Spleen (tissue), 11 donors: Measurements from ENCODE around the gene RAMP1. TPM values are rescaled to one million over a fixed set of nuclear protein-coding genes. Genes with fewer than 3 reads are reported as not detected.

ENCODE experiments used
- DNase-seq: peaks from one replicate; pipeline ENCODE4 v3.0.0-alpha.2; 2020
- H3K27ac ChIP-seq, 8 donors: fragments of 200-600 bp; sonication (generic) in 7 of 8; 1 replicate in 4 of 8; 2 replicates in 4 of 8; pipeline versions ENCODE4 v1.5.0 to v1.8.0; 2016 to 2021; ENCODE audit warnings: inconsistent platforms in 4 of 8, mild to moderate bottlenecking in 4 of 8, moderate library complexity in 1 of 8
- H3K27me3 ChIP-seq, 7 donors: fragments of 200-600 bp; sonication (generic) in 6 of 7; replicated peaks in 1 of 7; 1 replicate in 4 of 7; 2 replicates in 3 of 7; pipeline versions ENCODE4 v1.5.0 to v1.8.0; 2016 to 2021; ENCODE audit warnings: inconsistent platforms in 3 of 7, mild to moderate bottlenecking in 1 of 7
- H3K36me3 ChIP-seq, 6 donors: fragments of 200-600 bp; sonication (generic) in 5 of 6; 1 replicate in 4 of 6; 2 replicates in 2 of 6; pipeline versions ENCODE4 v1.5.0 to v1.8.0; 2016 to 2021; ENCODE audit warnings: inconsistent platforms in 2 of 6
- H3K4me1 ChIP-seq, 6 donors: fragments of 200-600 bp; sonication (generic) in 5 of 6; 1 replicate in 3 of 6; 2 replicates in 3 of 6; pipeline versions ENCODE4 v1.5.0 to v1.8.0; 2016 to 2021; ENCODE audit warnings: inconsistent platforms in 3 of 6
- H3K4me3 ChIP-seq, 8 donors: fragments of 200-600 bp; sonication (generic) in 7 of 8; 1 replicate in 4 of 8; 2 replicates in 4 of 8; pipeline versions ENCODE4 v1.5.0 to v1.8.0; 2016 to 2021; ENCODE audit warnings: inconsistent platforms in 4 of 8, mild to moderate bottlenecking in 4 of 8, moderate library complexity in 2 of 8
- H3K9me3 ChIP-seq, 8 donors: fragments of 200-600 bp; sonication (generic) in 7 of 8; 1 replicate in 4 of 8; 2 replicates in 4 of 8; pipeline versions ENCODE4 v1.5.0 to v1.8.0; 2016 to 2021; ENCODE audit warnings: inconsistent platforms in 4 of 8
- CTCF ChIP-seq, 11 experiments: fragments of 200-600 bp in 7 of 11; fragments of 450-650 bp in 4 of 11; sonication (generic) in 4 of 11; IDR thresholded peaks in 8 of 11; conservative IDR thresholded peaks in 3 of 11; 1 replicate in 7 of 11; 2 replicates in 4 of 11; pipeline versions ENCODE4 v1.4.0 to v1.8.0; 2016 to 2021; ENCODE audit warnings: antibody characterized with exemption in 11 of 11, inconsistent platforms in 4 of 11, mild to moderate bottlenecking in 1 of 11
- POLR2A ChIP-seq, 3 donors: fragments of 450-650 bp; IDR thresholded peaks; one replicate each; pipeline ENCODE4 v1.5.1; 2017; ENCODE audit warnings: antibody characterized with exemption in 3 of 3, mild to moderate bottlenecking in 1 of 3
- POLR2AphosphoS5 ChIP-seq, 3 donors: sonication (generic); formaldehyde crosslinking; IDR thresholded peaks; one replicate each; pipeline ENCODE4 v1.5.1; 2017; ENCODE audit warnings: antibody characterized with exemption in 3 of 3
- WGBS, 5 donors: extraction: QIAGEN DNeasy Blood & Tissue Kit in 3 of 5; methylation state at CpG; one replicate each; pipeline versions ENCODE4 v1.1.5 to v1.1.7; 2013 to 2018; 5-methylcytosine and 5-hydroxymethylcytosine counted together
- intact Hi-C: fragments of 100-400 bp; cut with DNase I; formaldehyde crosslinking; loops from one replicate; pipeline ENCODE4 v1.15.0; 2023; ENCODE audit warnings: low total_unique reads
- polyA plus RNA-seq, 3 donors: library from polyadenylated mRNA; stranded (reverse); fragments of 200-250 nt; gene quantifications; one replicate each; pipeline ENCODE4 v1.2.1, GENCODE V29; 2013
- total RNA-seq, 7 donors: library from RNA; depleted of rRNA in 3 of 7; stranded (reverse); fragments of >200 nt in 3 of 7; fragmentation: NEBNext Ultra II Directional in 4 of 7; extraction: Animal tissue kit (Norgen Biotek cat#: 25700) in 4 of 7; gene quantifications; one replicate each; pipeline versions ENCODE4 v1.1.0 to v1.2.1, GENCODE V29; 2016 to 2021
- donor health status: healthy with polysubstance abuse.
- donor health status: DM: no; HTN: no; CAD: no; lungs with moderate emphysema.
- donor health status: DM: no; HTN: no; CAD: no.
- donor health status: Bipolar disorder and iron deficiency.
- donor health status: healthy.
- donor health status: DM: no; HTN: no; CAD: no.
- donor health status: DM: yes; HTN: yes; CAD: no.

RAMP1 gene
- total and polyA plus RNA-seq, 10 donors = 4.5 to 44.5 (median 9.5) TPM

GRCh38 chr2:237858294-237859081, 935 bp upstream of the RAMP1 start:
- intact Hi-C loops = loop anchor here (2.0 kb wide), 1 partner anchor 406 kb away; no protein-coding TSS in a partner anchor
- TF ChIP-seq POLR2A (IDR thresholded peaks at IDR 0.05) (no peak), POLR2AphosphoS5 (IDR thresholded peaks at IDR 0.05) (peak in 1 of 3 donors; percentile 55), CTCF (IDR thresholded peaks at IDR 0.05 in 8 of 11, conservative IDR thresholded peaks at IDR 0.05 in 3 of 11) (peak; percentile 22 to 76 (median 61))
- WGBS, 5 donors = 53 to 69% (median 66%) methylated on average over 13 to 14 of the region's 14 CpGs
- no peak overlapping the region for H3K27ac ChIP-seq
- peaks cover 0 to 54% (median 11%) of the 10 kb centered on the region in 7 donors for H3K27me3 ChIP-seq
- H3K4me3 ChIP-seq = peak overlapping the region in 1 of 8 donors; percentile 66
- H3K9me3 ChIP-seq = no peaks in the 10 kb centered on the region
- H3K36me3 ChIP-seq = no peaks in the 10 kb centered on the region
- DNase-seq = peak; percentile 78
- H3K4me1 ChIP-seq = peaks cover 0 to 27% (median 17%) of the 10 kb centered on the region in 6 donors

- TF ChIP-seq CTCF (IDR thresholded peaks at IDR 0.05 in 8 of 11, conservative IDR thresholded peaks at IDR 0.05 in 3 of 11) (no peak), POLR2AphosphoS5 (IDR thresholded peaks at IDR 0.05) (no peak), POLR2A (IDR thresholded peaks at IDR 0.05) (no peak)
These were observed 365 bp upstream of the RAMP1 start for GRCh38 chr2:237859082-237859433.

DNA sequence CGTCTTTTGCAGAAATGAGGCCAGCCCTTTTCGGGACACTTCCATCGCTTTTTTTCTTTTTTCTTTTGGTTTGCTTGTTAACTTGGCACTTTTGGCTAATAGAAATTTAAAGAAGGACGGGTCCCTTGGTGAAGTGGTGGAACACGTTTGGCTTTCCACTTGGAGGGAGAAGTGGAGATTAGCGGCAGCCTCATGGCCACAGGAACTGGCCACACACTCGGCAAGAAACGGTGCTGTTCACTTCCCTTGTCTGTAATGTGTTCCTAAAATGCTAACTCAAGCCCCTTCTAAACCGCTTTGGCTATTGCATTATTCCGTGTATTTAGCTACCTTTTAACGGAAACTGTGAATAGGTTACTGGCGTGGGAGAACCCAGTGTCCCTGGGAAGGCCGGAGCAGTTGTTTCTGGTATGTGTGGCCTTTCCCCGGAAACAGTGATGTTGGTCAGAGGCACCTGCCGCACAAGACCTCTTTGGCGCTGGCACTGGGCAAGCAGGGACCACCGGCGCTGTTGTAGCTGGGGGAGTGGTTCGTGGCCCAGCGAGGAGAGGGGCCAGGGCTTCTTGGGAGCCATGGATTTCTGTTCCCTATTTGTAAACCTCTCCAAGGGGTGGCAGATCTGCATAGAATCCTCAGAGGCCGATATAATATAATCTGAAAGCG, 981 bp downstream of the RAMP1 start:
- no peak for TF ChIP-seq POLR2A (IDR thresholded peaks at IDR 0.05)
- TF ChIP-seq POLR2AphosphoS5 (IDR thresholded peaks at IDR 0.05) = no peak
- no peak for TF ChIP-seq CTCF (IDR thresholded peaks at IDR 0.05 in 8 of 11, conservative IDR thresholded peaks at IDR 0.05 in 3 of 11)
- Histone ChIP-seq H3K36me3 (no peaks in the 10 kb centered on the region), H3K27ac (peak overlapping the region in 2 of 8 donors; percentile 4 to 40), H3K9me3 (no peaks in the 10 kb centered on the region), H3K27me3 (peaks cover 0 to 62% (median 11%) of the 10 kb centered on the region in 7 donors), H3K4me1 (peaks cover 0 to 27% (median 17%) of the 10 kb centered on the region in 6 donors), H3K4me3 (peak overlapping the region in 7 of 8 donors; percentile 22 to 66 (median 37))
- intact Hi-C loops = no loop called here
- DNase-seq = peak; percentile 65
- WGBS, 5 donors = 44 to 65% (median 60%) methylated on average over 12 to 22 of the region's 22 CpGs

More at GRCh38 chr2:237859082-237859433, 365 bp upstream of the RAMP1 start:
- 63 to 69% (median 65%) methylated on average over 13 to 15 of the region's 15 CpGs for WGBS, 5 donors
- Histone ChIP-seq H3K27me3 (peaks cover 0 to 59% (median 11%) of the 10 kb centered on the region in 7 donors), H3K27ac (no peak overlapping the region), H3K9me3 (no peaks in the 10 kb centered on the region), H3K4me1 (peaks cover 0 to 27% (median 17%) of the 10 kb centered on the region in 6 donors), H3K36me3 (no peaks in the 10 kb centered on the region), H3K4me3 (peak overlapping the region in 2 of 8 donors; percentile 47 to 66)
- DNase-seq = peak; percentile 54
- intact Hi-C loops = loop anchor here (2.0 kb wide), 1 partner anchor 406 kb away; no protein-coding TSS in a partner anchor
